Measurements from ENCODE around the gene OR52E6. TPM values are rescaled to one million over a fixed set of nuclear protein-coding genes. Genes with fewer than 3 reads are reported as not detected.

The OR52E6 gene
- total RNA-seq (2021; ENCODE audit: unreplicated experiment) (not detected), Bru-seq, nascent RNA (not detected), BruChase-seq, experiment 1, labeled RNA remaining after a 6-hour chase (not detected), BruChase-seq, experiment 2, labeled RNA remaining after a 2-hour chase (not detected)
- not detected in 2 replicates for polyA plus RNA-seq (2012)
- long read RNA-seq: 0 reads

- no peak within 1 kb of the TSS for H2AFZ ChIP-seq (ENCODE audit: low read depth, low read length, poor library complexity, severe bottlenecking)
- intact Hi-C loops (cut with micrococcal nuclease): no loop called here
- TF ChIP-seq YY1 (IDR thresholded peaks at IDR 0.05; ENCODE audit: extremely low read depth, insufficient replicate concordance, low read depth, low read length) (no peak), ZNF274 (IDR thresholded peaks at IDR 0.05; ENCODE audit: low read depth, low read length) (no peak), EZH2 (IDR thresholded peaks at IDR 0.05) (no peak), ZFX (IDR thresholded peaks at IDR 0.05) (no peak), CTCF (IDR thresholded peaks at IDR 0.05 in 2 of 3, conservative IDR thresholded peaks at IDR 0.05 in 1 of 3; ENCODE audit: borderline replicate concordance in 1 of 3, insufficient read depth in 1 of 3, low read depth in 2 of 3, low read length in 2 of 3) (no peak), JUND (IDR thresholded peaks at IDR 0.05) (no peak), RAD21 (IDR thresholded peaks at IDR 0.05; ENCODE audit: low read depth) (no peak), POLR2AphosphoS5 (IDR thresholded peaks at IDR 0.05; ENCODE audit: low read depth, low read length) (no peak), SP1 (IDR thresholded peaks at IDR 0.05; ENCODE audit: low read depth) (no peak), SRF (IDR thresholded peaks at IDR 0.05; ENCODE audit: low read depth) (no peak), EZH2phosphoT487 (IDR thresholded peaks at IDR 0.05; ENCODE audit: borderline replicate concordance) (no peak), ELF1 (IDR thresholded peaks at IDR 0.05; ENCODE audit: borderline replicate concordance, low read depth) (no peak), CBX3 (IDR thresholded peaks at IDR 0.05; ENCODE audit: low read depth) (no peak)
- TF ChIP-seq, protein P1, sequence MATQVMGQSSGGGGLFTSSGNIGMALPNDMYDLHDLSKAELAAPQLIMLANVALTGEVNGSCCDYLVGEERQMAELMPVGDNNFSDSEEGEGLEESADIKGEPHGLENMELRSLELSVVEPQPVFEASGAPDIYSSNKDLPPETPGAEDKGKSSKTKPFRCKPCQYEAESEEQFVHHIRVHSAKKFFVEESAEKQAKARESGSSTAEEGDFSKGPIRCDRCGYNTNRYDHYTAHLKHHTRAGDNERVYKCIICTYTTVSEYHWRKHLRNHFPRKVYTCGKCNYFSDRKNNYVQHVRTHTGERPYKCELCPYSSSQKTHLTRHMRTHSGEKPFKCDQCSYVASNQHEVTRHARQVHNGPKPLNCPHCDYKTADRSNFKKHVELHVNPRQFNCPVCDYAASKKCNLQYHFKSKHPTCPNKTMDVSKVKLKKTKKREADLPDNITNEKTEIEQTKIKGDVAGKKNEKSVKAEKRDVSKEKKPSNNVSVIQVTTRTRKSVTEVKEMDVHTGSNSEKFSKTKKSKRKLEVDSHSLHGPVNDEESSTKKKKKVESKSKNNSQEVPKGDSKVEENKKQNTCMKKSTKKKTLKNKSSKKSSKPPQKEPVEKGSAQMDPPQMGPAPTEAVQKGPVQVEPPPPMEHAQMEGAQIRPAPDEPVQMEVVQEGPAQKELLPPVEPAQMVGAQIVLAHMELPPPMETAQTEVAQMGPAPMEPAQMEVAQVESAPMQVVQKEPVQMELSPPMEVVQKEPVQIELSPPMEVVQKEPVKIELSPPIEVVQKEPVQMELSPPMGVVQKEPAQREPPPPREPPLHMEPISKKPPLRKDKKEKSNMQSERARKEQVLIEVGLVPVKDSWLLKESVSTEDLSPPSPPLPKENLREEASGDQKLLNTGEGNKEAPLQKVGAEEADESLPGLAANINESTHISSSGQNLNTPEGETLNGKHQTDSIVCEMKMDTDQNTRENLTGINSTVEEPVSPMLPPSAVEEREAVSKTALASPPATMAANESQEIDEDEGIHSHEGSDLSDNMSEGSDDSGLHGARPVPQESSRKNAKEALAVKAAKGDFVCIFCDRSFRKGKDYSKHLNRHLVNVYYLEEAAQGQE (IDR thresholded peaks at IDR 0.05; ENCODE audit: low read depth): no peak
- TF ChIP-seq, protein P2, sequence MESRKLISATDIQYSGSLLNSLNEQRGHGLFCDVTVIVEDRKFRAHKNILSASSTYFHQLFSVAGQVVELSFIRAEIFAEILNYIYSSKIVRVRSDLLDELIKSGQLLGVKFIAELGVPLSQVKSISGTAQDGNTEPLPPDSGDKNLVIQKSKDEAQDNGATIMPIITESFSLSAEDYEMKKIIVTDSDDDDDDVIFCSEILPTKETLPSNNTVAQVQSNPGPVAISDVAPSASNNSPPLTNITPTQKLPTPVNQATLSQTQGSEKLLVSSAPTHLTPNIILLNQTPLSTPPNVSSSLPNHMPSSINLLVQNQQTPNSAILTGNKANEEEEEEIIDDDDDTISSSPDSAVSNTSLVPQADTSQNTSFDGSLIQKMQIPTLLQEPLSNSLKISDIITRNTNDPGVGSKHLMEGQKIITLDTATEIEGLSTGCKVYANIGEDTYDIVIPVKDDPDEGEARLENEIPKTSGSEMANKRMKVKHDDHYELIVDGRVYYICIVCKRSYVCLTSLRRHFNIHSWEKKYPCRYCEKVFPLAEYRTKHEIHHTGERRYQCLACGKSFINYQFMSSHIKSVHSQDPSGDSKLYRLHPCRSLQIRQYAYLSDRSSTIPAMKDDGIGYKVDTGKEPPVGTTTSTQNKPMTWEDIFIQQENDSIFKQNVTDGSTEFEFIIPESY (IDR thresholded peaks at IDR 0.05; ENCODE audit: extremely low read depth, insufficient replicate concordance, low read length): no peak
- TF ChIP-seq, protein P3, sequence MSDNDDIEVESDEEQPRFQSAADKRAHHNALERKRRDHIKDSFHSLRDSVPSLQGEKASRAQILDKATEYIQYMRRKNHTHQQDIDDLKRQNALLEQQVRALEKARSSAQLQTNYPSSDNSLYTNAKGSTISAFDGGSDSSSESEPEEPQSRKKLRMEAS (IDR thresholded peaks at IDR 0.05): no peak
- no peaks in the 10 kb centered on the region for H4K20me1 ChIP-seq (ENCODE audit: insufficient read depth)
- ATAC-seq (no peak), DNase-seq (ENCODE audit: low read depth, low spot score) (no peak)
- H3K4me3 ChIP-seq (replicated peaks in 1 of 2; ENCODE audit: low read depth in 1 of 2, low read length in 2 of 2): no peak within 1 kb of the TSS
- no peak within 1 kb of the TSS for H3K27ac ChIP-seq (ENCODE audit: low read depth, low read length)
- no peaks in the 10 kb centered on the region for H3K36me3 ChIP-seq (ENCODE audit: control insufficient read depth in 1 of 2, insufficient read depth in 2 of 2, low read length in 2 of 2)
- no peak within 1 kb of the TSS for H3K4me2 ChIP-seq (ENCODE audit: low read length)
- RAD21 ChIA-PET (ENCODE audit: low non-redundant PET in 1 of 2, low total read pairs in 2 of 2, uncharacterized antibody in 2 of 2, unreplicated experiment in 2 of 2): no interaction called here
- POLR2A ChIA-PET: no interaction called here
- H3K9me3 ChIP-seq (ENCODE audit: control insufficient read depth in 1 of 2, insufficient read depth in 1 of 2, low read depth in 1 of 2, low read length in 2 of 2): no peaks in the 10 kb centered on the region
- H3K27me3 ChIP-seq (ENCODE audit: insufficient read depth, low read length): peaks cover 25% of the 10 kb centered on the region
- no peaks in the 10 kb centered on the region for H3K4me1 ChIP-seq (ENCODE audit: control insufficient read depth in 1 of 2, insufficient read depth in 2 of 2, low read length in 2 of 2)
- no peaks in the 10 kb centered on the region for H3K79me2 ChIP-seq (ENCODE audit: insufficient read depth, low read length)
- no peak within 1 kb of the TSS for H3K9ac ChIP-seq (ENCODE audit: low read length)
- CTCF ChIA-PET: no interaction called here
- no TSS peak for BruUV-seq (replicated peaks)
- no peaks in the 10 kb centered on the region for H3K9me2 ChIP-seq (ENCODE audit: insufficient read depth)
These were observed at the start of gene OR52E6 for GRCh38 chr11:5841797-5842196. Gene OR52E6, minus strand, starts transcription at chr11:5841897. Its CDS starts 0 bp downstream, at chr11:5841897.

Measured in HCT116 (cell line).